ENCODE results near the gene CNTN4.
"Not testable (repeated sequence)": the region's sequence is repeated elsewhere in the genome, so short reads cannot be mapped to it uniquely, and the experiment has no call there.

Gene CNTN4

DNA sequence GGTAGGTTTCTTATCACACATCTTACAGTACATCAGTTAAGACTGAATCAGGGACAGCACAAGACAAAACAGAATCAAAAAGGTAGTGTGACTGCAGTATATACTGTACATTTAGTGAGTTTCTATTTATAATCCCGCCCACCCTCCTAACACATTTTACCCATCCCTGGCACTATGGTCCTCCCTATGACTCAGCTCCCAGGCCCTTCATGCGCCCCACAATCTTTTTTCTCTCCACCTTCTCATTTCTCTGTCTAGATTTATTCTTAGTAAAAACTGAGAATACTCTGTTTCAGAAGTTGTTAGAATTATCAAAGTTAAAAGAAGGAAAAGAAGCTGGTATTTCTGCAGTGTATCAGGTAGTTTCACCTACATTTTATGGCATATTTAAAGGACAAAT, 427.3 kb downstream of the CNTN4 start:
- no peak for DNase-seq

GRCh38 chr3:2526926-2527325, 428.3 kb downstream of the CNTN4 start:
- no peak for DNase-seq

DNA sequence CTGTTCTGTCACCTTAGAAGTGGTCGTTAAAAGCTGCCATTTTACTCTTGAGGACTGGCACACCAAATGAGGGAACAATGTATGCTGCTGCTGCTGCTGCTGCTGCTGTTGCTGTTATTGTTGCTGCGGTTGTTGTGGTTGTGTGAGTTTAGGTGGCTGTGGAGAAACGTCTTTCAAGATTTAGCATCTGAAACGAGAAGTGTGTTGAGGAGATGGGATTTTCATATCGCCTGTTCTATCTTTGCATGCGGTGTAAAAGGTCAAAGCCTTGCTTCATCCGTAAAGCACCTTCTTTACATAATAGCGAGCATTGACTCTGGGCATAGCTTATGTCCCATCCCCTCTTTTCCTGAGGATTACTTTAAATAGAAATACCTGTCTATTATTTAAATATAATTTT, 428.7 kb downstream of the CNTN4 start:
- DNase-seq, result not testable (repeated sequence)

GRCh38 chr3:2534767-2535166, 436.1 kb downstream of the CNTN4 start:
- DNase-seq, result not testable (repeated sequence)

DNA sequence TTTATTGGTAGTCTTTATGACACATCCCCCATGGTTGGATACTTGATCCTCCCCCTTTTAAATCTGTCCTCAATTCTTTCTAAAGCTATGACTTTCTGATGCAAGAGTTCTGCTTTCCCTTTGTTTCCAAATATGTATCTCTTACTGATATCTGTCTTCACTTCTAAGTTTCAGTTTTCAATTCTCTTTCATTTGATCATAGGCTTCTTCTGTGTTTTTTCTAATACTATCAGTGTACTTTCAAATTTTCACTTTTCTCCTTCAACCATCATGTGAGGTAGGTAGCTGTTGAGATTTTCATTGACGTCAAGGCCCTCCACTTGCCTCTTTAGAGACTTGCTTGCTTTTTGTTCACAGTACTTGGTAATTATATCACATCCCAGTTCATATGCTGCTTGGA, 436.5 kb downstream of the CNTN4 start:
- no peak for DNase-seq

- DNase-seq, result no peak
These were observed 437.9 kb downstream of the CNTN4 start for GRCh38 chr3:2536575-2536974.

DNA sequence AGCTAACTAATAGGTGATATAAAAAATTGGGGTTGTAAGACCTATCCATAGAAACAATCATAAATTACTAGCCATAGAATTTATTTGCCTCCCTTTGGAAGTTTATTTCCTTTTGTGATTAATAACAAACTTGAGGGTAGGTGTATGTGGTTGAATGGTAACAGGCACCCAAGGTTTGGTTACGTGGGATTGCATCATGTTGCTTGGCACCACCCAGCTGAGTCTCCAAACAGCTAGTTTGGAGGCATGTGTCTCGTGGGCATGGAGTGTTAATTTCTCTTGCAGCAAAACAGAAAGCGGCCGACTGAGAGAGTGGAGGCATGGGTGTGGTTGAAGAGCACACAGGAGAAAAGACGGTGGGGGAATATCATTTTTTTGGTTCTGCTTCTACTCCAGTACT, 441.4 kb downstream of the CNTN4 start:
- no peak for DNase-seq

- DNase-seq, result no peak
These were observed 444.6 kb downstream of the CNTN4 start for GRCh38 chr3:2543247-2543646.

- DNase-seq, result no peak
These were observed 445.5 kb downstream of the CNTN4 start for GRCh38 chr3:2544212-2544611.

DNA sequence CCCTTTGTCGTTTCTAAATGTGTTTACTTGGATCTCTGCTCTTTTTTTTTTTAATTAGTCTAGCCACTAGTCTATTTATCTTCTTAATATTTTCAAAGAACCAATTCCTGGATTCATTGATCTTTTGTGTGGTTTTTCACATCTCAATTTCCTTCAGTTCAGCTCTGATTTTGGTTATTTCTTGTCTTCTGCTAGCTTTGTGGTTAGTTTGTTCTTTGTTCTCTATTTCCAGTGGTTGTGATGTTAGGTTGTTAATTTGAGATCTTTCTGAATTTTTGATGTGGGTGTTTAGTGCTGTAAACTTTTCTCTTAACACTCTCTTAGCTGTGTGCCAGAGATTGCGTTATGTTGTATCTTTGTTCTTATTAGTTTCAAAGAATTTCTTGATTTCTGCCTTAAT, 446.1 kb downstream of the CNTN4 start:
- no peak for DNase-seq

DNA sequence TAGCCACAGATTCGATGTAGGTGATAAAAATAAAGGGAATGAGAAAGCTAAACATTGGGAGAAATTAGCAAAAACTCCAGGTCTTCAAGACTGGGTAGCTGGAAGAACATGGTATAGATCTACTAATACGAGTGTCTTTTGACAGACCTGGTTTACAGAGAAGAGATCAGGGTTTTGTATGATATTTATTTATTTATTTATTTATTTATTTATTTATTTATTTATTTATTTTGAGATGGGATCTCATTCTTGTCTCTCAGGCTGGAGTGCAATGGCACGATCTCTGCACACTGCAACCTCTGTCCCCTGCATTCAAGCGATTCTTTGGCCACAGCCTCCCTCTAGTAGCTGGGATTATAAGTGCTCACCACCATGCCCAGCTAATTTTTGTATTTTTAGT, 448.4 kb downstream of the CNTN4 start:
- no peak for DNase-seq

DNA sequence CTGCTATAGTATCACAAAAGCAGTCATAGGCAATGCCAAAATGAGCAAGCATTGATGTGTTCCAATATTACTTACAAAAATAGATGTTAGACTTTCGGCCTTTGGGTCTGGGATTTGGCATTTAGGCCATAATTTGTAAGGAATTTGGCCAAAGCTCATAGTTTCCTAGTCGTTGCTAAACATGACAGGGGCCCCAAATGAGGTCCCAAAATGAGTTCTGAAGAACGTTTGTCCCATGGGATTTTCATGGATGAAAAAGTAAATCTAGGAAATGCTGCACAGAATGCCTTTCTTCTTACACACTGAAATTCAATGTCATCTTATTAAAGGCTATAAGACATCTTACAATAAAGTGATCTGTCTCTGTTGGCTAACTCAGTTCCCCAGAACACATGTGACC, 456.0 kb downstream of the CNTN4 start:
- no peak for DNase-seq

DNA sequence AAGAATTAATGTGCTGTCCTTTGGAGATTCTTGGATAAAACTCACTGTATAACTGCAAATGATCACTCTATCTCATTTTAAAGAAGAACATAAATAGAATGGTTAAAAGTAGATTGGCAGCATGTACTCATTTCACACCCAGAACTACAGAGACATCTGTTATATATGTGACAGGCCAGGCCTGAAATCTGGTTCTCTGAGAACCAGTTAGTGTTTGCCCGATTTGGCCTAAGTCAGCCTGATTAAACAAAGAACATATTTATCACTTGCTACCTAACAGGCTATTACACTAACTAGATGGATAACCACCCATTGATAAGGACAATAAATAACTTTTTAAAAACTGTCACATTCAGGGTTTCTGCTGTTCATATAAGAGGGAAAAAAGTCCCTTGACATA, 460.1 kb downstream of the CNTN4 start:
- no peak for DNase-seq

- no peak for DNase-seq
These were observed 468.8 kb downstream of the CNTN4 start for GRCh38 chr3:2567451-2567850.

GRCh38 chr3:2568156-2568555, 469.5 kb downstream of the CNTN4 start:
- no peak for DNase-seq

DNA sequence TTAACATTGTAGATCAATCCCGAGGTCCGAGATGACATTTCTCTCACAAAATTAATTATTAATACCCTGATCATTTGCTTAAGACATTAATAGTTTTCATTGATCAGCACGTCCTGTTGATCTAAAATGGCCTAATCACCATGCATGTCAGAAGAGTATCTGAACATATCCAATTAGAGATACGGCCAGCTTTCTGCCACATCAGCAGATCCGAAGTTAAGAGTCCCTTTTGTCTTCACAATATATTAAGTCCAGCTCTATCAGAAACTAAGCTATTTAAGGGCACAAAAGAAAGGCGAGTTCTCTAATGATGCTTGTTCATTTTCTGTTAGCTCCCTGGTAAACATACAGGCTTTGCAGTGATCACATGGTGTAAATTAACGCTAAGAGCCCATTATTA, 470.3 kb downstream of the CNTN4 start:
- no peak for DNase-seq

- no peak for DNase-seq
These were observed 478.9 kb downstream of the CNTN4 start for GRCh38 chr3:2577571-2577970.

- DNase-seq, result no peak
These were observed 479.9 kb downstream of the CNTN4 start for GRCh38 chr3:2578560-2578959.

DNA sequence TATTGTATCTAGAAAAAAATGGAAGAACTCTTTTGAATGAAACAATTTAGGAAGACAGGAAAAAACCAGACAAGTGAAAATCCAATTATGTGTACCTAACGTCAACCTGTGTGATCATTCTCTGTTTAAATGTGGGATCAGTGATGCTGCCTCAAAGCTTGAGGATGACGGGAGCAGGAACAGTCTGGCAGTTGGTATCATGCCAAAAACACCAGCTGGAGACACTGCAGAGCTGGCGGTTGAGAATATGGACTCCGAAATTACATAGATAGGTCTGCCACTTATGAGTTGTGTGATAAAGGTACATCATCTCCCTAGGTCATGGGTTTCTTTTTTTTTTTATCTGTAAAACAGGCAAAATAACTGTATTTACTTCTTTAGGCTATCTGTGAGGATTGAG, 480.5 kb downstream of the CNTN4 start:
- DNase-seq, result no peak

- DNase-seq, result no peak
These were observed 484.4 kb downstream of the CNTN4 start for GRCh38 chr3:2583046-2583445.

- no peak for DNase-seq
These were observed 490.8 kb downstream of the CNTN4 start for GRCh38 chr3:2589336-2589969.

DNA sequence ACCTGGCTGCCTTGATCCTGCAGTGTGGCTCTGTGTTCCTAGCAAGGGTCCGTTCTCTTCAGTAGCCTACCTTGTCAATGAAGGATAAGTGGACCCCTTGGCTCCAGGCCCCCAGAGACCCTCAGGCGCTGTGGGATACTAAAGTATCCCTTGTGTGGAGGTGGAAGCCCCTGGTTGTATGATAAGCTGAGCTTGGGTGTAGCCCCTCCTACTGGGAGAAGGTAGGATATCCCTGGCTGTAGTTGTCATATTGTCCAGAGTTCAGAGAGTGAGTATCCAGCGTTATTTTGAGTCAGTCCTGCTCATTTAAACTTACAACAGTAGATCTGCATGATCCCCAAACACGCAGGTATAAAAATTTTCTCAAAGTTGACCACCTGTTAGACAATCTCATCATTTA, 496.8 kb downstream of the CNTN4 start:
- no peak for DNase-seq

DNA sequence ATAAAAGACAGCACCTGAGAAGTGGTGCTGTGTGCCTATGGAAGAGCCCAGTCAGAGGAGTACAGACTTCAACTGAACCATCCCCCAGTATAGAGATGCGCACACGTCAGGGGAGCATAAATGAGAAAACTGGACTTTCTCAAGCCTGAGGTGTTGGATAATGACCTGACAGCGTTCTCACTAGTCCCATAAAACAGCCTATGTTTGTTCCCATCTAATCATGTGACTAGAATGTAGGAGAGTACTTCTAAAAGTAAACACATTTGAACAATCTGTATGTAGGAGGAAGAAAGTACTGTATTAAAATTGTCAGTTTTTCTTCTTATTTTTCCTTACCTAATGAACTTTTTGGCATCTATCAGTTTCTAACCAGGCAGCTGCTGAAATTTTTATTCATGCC, 498.9 kb downstream of the CNTN4 start:
- DNase-seq, result no peak

GRCh38 chr3:2599471-2599870, 500.8 kb downstream of the CNTN4 start:
- no peak for DNase-seq

- DNase-seq, result no peak
These were observed 505.1 kb downstream of the CNTN4 start for GRCh38 chr3:2603692-2604289.

All from inflammatory macrophage treated with lipopolysaccharide for 1 hour (primary cell).